Heart left ventricle (tissue), 13 donors: ENCODE data around the gene MCHR1.

ENCODE experiments used
- CTCF ChIP-seq, 12 donors: fragments of 200-600 bp; sonication (generic) in 4 of 12; IDR thresholded peaks; one replicate each; pipeline versions ENCODE4 v1.5.0 to v1.8.0; 2018 to 2022; ENCODE audit warnings: antibody characterized with exemption in 12 of 12, mild to moderate bottlenecking in 5 of 12
- POLR2A ChIP-seq, 2 donors: fragments of 450-650 bp; IDR thresholded peaks; one replicate each; pipeline ENCODE4 v1.6.1; 2017; ENCODE audit warnings: antibody characterized with exemption in 2 of 2, mild to moderate bottlenecking in 2 of 2, moderate library complexity in 2 of 2
- donor health status: ischemic (EF 13 %, LVEDD 7.1; RV severe dilation, severe dysfunction).
- donor health status: DM: no; HTN: yes; CAD: no.
- donor health status: DM: no; HTN: no; CAD: no.
- donor health status: ischemic (EF 25% LVEDD 6.9; RV normal size, moderate dysfunction).
- donor health status: ischemic (EF 25% LVEDD 5.7; RV mildly dilated, moderate dysfunction).
- donor health status: ischemic (EF 35%, LVEDD 5.7; RV mildly dilated, moderate dysfunction).
- donor health status: nonischemic (EF 11% LVEDD 7.7; RV severe dilation, severe dysfunction).
- donor health status: DM: yes; HTN: yes; CAD: no.
- donor health status: PGD.
- donor health status: ischemic (EF 29% LVEDD 5.4; RV normal size, mild dysfunction).
- donor health status: nonischemic (EF 23%, LVEDD 6.1; RV moderate dilation, normal function).

GRCh38 chr22:40685406-40685805 is 6.1 kb downstream of the MCHR1 start:
- TF ChIP-seq CTCF (IDR thresholded peaks at IDR 0.05), result no peak
- TF ChIP-seq POLR2A (IDR thresholded peaks at IDR 0.05), result no peak
